ENCODE measurements around the gene MOV10.

Gene MOV10

DNA sequence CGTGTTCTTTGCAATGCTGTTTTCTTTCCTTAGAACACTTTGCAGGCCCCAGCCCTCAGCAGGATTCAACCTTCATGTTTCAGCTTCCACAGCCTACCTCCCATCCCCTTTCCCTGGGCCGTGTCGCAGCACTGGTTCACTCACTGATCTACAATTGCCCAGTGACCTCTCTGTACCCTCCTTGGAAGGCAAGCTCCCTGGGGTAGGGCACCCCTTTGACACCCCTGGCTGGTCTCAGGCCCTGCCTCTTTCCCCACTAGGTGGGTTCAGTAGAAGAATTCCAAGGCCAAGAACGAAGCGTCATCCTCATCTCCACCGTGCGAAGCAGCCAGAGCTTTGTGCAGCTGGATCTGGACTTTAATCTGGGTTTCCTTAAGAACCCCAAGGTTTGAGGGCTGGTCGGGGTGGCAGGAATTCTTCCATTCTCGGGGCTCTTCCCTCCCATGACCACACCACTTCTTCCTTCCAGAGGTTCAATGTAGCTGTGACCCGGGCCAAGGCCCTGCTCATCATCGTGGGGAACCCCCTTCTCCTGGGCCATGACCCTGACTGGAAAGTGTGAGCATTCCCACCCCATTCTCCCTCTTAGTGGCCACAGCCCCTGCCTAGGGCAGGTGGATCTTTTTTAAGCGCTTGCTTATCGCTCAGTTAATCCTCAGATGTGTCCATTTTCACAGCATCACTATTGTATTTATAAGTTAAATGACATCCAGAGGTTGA is 25.1 kb downstream of the MOV10 start:
- H3K27ac ChIP-seq: peak overlapping the region; percentile 88 to 99
- intact Hi-C loops (cut with DNase I; ENCODE audit: low total_unique reads): loop anchor here (2.0 kb wide), 1 partner anchor 25 kb away; the partner anchor contains the start of gene MOV10
- TF ChIP-seq, protein P1, sequence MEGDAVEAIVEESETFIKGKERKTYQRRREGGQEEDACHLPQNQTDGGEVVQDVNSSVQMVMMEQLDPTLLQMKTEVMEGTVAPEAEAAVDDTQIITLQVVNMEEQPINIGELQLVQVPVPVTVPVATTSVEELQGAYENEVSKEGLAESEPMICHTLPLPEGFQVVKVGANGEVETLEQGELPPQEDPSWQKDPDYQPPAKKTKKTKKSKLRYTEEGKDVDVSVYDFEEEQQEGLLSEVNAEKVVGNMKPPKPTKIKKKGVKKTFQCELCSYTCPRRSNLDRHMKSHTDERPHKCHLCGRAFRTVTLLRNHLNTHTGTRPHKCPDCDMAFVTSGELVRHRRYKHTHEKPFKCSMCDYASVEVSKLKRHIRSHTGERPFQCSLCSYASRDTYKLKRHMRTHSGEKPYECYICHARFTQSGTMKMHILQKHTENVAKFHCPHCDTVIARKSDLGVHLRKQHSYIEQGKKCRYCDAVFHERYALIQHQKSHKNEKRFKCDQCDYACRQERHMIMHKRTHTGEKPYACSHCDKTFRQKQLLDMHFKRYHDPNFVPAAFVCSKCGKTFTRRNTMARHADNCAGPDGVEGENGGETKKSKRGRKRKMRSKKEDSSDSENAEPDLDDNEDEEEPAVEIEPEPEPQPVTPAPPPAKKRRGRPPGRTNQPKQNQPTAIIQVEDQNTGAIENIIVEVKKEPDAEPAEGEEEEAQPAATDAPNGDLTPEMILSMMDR (IDR thresholded peaks at IDR 0.05): no peak
- DNase-seq: peak in 1 of 2 donors; percentile 7
- peaks cover 10 to 81% (median 78%) of the 10 kb centered on the region in 3 donors for H3K36me3 ChIP-seq
- no peaks in the 10 kb centered on the region for H3K9me3 ChIP-seq
- H3K27me3 ChIP-seq: no peaks in the 10 kb centered on the region
- H3K4me1 ChIP-seq: peaks cover 16 to 62% (median 46%) of the 10 kb centered on the region in 4 donors
- H3K4me3 ChIP-seq: no peak overlapping the region

DNA sequence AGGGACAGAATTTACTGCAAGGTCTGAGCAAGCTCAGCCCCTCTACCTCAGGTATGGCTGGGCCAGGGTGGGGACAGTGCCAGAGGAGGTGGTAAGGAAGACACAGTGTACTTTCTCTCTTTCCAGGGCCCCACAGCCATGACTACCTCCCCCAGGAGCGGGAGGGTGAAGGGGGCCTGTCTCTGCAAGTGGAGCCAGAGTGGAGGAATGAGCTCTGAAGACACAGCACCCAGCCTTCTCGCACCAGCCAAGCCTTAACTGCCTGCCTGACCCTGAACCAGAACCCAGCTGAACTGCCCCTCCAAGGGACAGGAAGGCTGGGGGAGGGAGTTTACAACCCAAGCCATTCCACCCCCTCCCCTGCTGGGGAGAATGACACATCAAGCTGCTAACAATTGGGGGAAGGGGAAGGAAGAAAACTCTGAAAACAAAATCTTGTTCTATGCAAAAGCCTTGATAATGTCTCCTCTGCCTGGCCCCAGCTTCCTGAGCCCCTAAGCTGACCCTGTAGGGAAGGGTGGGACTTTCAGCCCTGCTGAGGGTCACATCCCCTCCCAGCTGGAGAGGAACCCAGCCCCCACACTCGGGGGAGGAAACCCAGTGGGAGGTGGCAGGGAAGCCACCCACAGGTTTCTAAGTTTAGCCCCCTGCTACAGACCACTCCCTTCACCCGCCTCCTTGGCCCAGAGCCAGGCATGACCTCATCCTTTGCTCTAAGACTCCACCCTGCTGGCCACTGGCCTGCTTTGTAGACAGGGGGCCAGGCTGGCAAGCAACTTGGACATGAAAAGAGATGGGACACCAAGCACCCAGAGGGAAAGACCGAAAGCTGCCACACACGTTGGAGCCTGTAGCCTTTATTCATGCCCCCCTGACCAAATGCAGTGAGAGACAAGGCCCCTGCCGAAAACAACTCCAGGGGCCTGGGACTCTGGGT is 26.1 kb downstream of the MOV10 start:
- H3K9me3 ChIP-seq: no peaks in the 10 kb centered on the region
- peaks cover 16 to 67% (median 55%) of the 10 kb centered on the region in 4 donors for H3K4me1 ChIP-seq
- peak overlapping the region; percentile 88 to 99 for H3K27ac ChIP-seq
- DNase-seq: peak; percentile 98
- H3K36me3 ChIP-seq: peaks cover 10 to 71% (median 70%) of the 10 kb centered on the region in 3 donors
- TF ChIP-seq, protein P1 (IDR thresholded peaks at IDR 0.05): peak in 1 of 2 experiments; percentile 6
- H3K27me3 ChIP-seq: no peaks in the 10 kb centered on the region
- no peak overlapping the region for H3K4me3 ChIP-seq
- intact Hi-C loops (cut with DNase I; ENCODE audit: low total_unique reads): loop anchor here (2.0 kb wide), 1 partner anchor 26 kb away; the partner anchor contains the start of gene MOV10

DNA sequence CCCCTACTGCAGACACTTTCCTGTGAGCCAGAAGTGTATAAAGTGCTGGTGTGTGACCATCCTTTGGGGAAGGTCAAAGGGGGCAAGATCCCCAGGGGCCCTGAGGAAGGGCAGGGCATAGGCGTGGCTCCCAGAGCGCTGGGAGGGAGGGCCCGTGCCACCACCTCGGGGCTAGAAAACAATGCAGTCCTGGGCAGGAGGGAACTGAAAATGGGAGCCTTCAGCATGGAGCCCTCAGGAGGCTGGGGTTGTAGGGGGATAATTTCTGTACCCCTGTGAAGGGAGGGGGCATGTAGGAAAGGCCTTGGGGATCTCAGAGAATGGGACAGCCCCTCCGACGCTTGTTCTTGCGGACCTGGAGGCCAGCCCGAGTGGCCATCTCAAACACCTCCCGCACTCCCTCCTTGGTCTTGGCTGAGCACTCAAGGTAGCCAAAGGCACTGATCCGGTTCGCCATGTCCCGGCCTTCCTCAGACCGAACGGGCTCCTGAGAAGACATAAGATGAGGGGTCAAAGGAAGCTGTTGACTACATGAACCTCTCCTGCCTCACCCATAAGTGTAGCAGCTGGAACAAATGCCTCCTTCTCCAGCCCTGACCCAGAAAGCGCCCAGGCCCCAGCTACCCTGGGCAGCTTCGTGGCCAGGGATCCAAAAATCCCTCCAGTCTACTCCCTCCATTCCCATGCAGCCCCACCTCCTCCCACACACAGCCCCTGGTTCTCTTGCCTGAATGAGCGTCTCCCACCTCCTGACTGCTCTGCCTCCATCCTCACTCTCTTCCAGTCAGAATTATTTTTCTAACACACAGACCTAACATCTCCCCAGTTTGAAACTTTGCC is 27.0 kb downstream of the MOV10 start:
- Histone ChIP-seq H3K4me1 (peaks cover 16 to 72% (median 59%) of the 10 kb centered on the region in 4 donors), H3K27me3 (no peaks in the 10 kb centered on the region), H3K36me3 (peaks cover 10 to 62% (median 62%) of the 10 kb centered on the region in 3 donors), H3K4me3 (no peak overlapping the region), H3K9me3 (no peaks in the 10 kb centered on the region), H3K27ac (peak overlapping the region; percentile 88 to 99)
- peak in 1 of 2 donors; percentile 19 for DNase-seq
- TF ChIP-seq, protein P1 (IDR thresholded peaks at IDR 0.05): no peak
- intact Hi-C loops (cut with DNase I; ENCODE audit: low total_unique reads): loop anchor here (2.0 kb wide), 1 partner anchor 27 kb away; the partner anchor contains the start of gene MOV10

DNA sequence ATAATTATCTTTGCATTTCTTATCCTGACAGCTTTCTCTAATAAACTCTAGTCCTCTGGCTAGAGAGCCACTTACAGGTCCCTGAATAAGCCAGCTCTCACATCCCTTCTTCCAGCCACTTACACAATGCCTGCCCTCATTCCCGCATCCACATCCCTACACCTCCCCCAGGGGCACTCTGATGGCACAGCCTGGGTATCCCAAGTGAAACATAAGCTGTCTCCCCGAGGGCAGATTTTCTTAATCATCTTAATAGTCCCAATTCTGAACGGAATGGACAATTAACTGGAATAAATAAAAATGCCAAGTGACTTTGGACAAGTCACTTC is 27.6 kb downstream of the MOV10 start:
- TF ChIP-seq, protein P1 (IDR thresholded peaks at IDR 0.05): no peak
- peak in 1 of 2 donors; percentile 16 for DNase-seq
- H3K4me3 ChIP-seq: no peak overlapping the region
- peaks cover 10 to 56% (median 56%) of the 10 kb centered on the region in 3 donors for H3K36me3 ChIP-seq
- intact Hi-C loops (cut with DNase I; ENCODE audit: low total_unique reads): no loop called here
- H3K27ac ChIP-seq: peak overlapping the region; percentile 88 to 99
- H3K4me1 ChIP-seq: peaks cover 16 to 72% (median 59%) of the 10 kb centered on the region in 4 donors
- no peaks in the 10 kb centered on the region for H3K27me3 ChIP-seq
- no peaks in the 10 kb centered on the region for H3K9me3 ChIP-seq
